ENCODE data around the gene TMEM87B. TPM values are rescaled to one million over a fixed set of nuclear protein-coding genes. Genes with fewer than 3 reads are reported as not detected.

Gene TMEM87B
- total RNA-seq, 2 donors from 2014 or later = 8.0 to 13.2 TPM

- ATAC-seq = no peak
- Mint-ChIP-seq H3K27me3 (peaks cover 3 to 13% of the 10 kb centered on the region in 2 donors), H3K27ac (peak overlapping the region in 1 of 2 donors; percentile 4), H3K4me3 (no peak overlapping the region), H3K4me1 (ENCODE audit: low read depth in 2 of 2) (peaks cover 0 to 5% of the 10 kb centered on the region in 2 donors), H3K9me3 (no peaks in the 10 kb centered on the region), H3K36me3 (peaks cover 7% of the 10 kb centered on the region)
- no peak for DNase-seq (ENCODE audit: low spot score)
These were observed 8.8 kb upstream of the TMEM87B start for GRCh38 chr2:112046231-112046630.

- DNase-seq (ENCODE audit: low spot score) (no peak), ATAC-seq (no peak)
- Mint-ChIP-seq H3K36me3 (peaks cover 7% of the 10 kb centered on the region), H3K27ac (no peak overlapping the region), H3K4me3 (no peak overlapping the region), H3K4me1 (ENCODE audit: low read depth in 2 of 2) (peaks cover 0 to 5% of the 10 kb centered on the region in 2 donors), H3K27me3 (peaks cover 3 to 13% of the 10 kb centered on the region in 2 donors), H3K9me3 (no peaks in the 10 kb centered on the region)
These were observed 7.4 kb upstream of the TMEM87B start for GRCh38 chr2:112047537-112048235.

DNA sequence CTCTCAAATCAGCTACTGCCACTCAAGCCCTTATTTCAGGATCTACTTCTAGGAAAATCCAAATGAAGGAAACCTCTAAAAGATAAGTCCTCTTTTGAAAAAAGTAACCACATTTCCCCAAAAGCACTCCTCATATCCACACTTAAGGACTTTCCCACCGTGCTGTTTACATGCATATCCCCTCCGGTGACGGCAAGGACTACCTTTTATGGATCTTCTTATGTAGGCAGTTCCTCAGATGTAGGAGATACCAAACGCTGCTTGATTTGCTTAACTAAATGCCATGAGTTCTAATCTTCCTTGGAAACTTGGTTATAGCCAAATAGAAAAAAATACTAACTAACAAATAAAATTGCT is 6.9 kb upstream of the TMEM87B start:
- Mint-ChIP-seq H3K27ac (no peak overlapping the region), H3K4me1 (ENCODE audit: low read depth in 2 of 2) (peaks cover under 1 to 6% of the 10 kb centered on the region in 2 donors), H3K4me3 (no peak overlapping the region), H3K36me3 (peaks cover 7% of the 10 kb centered on the region), H3K27me3 (peaks cover 3 to 13% of the 10 kb centered on the region in 2 donors), H3K9me3 (no peaks in the 10 kb centered on the region)
- DNase-seq (ENCODE audit: low spot score) = no peak
- no peak for ATAC-seq

DNA sequence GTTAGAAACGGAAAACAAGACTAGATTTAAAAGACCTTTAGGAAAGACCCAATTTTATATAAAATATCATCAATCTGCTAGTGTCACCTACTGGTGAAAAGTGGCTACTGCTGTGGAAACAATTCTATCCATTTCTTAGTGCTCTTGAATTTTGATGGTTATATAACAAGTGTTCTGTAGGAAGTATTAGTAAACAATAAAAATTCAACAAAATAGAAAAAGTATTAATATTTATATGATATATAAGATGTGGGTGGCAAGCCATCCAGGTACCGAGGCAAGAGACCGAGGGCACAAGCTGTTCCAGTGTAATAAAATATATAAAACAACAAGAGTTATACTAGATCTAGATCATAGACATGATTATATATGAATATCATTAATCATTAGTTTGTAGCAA is 6.2 kb upstream of the TMEM87B start:
- no peak overlapping the region for H3K27ac Mint-ChIP-seq
- H3K9me3 Mint-ChIP-seq = no peaks in the 10 kb centered on the region
- no peak overlapping the region for H3K4me3 Mint-ChIP-seq
- no peak for DNase-seq (ENCODE audit: low spot score)
- peaks cover 7 to 10% of the 10 kb centered on the region in 2 donors for H3K4me1 Mint-ChIP-seq (ENCODE audit: low read depth in 2 of 2)
- ATAC-seq = peak in 1 of 2 donors; percentile 55
- peaks cover 3 to 13% of the 10 kb centered on the region in 2 donors for H3K27me3 Mint-ChIP-seq
- peaks cover 7% of the 10 kb centered on the region for H3K36me3 Mint-ChIP-seq

GRCh38 chr2:112050316-112050715 is 4.8 kb upstream of the TMEM87B start:
- ATAC-seq = no peak
- peaks cover 3 to 13% of the 10 kb centered on the region in 2 donors for H3K27me3 Mint-ChIP-seq
- H3K27ac Mint-ChIP-seq = no peak overlapping the region
- peaks cover 9 to 10% of the 10 kb centered on the region in 2 donors for H3K4me1 Mint-ChIP-seq (ENCODE audit: low read depth in 2 of 2)
- DNase-seq (ENCODE audit: low spot score) = no peak
- H3K4me3 Mint-ChIP-seq = no peak overlapping the region
- no peaks in the 10 kb centered on the region for H3K9me3 Mint-ChIP-seq
- H3K36me3 Mint-ChIP-seq = peaks cover 7% of the 10 kb centered on the region

- Mint-ChIP-seq H3K36me3 (peaks cover 5% of the 10 kb centered on the region), H3K27ac (peak overlapping the region; percentile 83 to 85), H3K27me3 (no peaks in the 10 kb centered on the region), H3K4me3 (peak overlapping the region; percentile 94), H3K4me1 (ENCODE audit: low read depth in 2 of 2) (peaks cover 27 to 34% of the 10 kb centered on the region in 2 donors), H3K9me3 (no peaks in the 10 kb centered on the region)
- ATAC-seq = peak; percentile 81 to 85
- DNase-seq (ENCODE audit: low spot score) = peak; percentile 96
These were observed 887 bp upstream of the TMEM87B start for GRCh38 chr2:112053917-112054846.

DNA sequence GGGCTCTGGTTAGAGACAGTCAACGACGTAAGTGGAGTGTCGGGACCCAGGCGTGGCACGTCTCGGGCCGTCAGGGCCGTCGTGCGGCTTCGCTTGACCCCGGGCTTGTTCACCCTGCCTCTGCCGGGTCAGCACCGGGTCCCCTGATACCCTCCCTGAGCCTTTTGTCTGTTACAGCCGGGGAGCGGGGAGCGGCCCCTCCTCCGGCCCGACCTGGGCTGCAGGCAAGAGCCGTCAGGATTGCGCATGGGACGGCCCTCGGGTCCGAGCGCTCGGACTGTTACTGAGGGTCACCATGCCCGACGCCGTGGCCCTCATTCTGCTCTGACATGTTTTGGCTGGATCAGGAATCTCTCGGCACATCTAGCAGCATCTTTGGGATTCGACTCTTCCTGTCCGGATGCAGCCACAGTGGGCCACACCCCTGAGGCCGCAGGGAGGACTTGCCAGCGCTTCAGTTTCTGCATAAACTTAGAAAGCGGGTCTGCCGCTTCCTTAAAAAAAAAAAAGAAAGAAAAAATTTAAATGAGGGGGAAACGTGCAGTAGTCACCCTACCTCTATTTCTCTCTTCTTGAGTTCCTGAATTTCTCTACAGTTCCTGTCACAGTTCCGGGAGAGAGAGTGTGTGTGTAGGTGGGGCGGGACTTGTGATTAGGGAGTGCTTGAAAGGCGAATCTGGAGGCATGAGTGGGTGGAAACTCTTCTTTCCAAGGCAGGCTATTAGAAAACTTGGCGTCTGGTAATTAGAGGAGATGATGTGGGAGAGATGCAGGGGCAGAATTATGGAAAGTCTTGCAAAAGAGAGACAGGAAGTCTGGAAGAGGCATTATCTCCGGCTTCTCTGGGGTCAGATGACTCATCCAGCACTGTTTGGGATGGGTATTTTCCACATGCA is 909 bp downstream of the TMEM87B start:
- Mint-ChIP-seq H3K36me3 (peaks cover 5% of the 10 kb centered on the region), H3K27ac (peak overlapping the region; percentile 84 to 88), H3K9me3 (no peaks in the 10 kb centered on the region), H3K27me3 (no peaks in the 10 kb centered on the region), H3K4me3 (peak overlapping the region; percentile 93), H3K4me1 (ENCODE audit: low read depth in 2 of 2) (peaks cover 21 to 34% of the 10 kb centered on the region in 2 donors)
- ATAC-seq (no peak), DNase-seq (ENCODE audit: low spot score) (no peak)

DNA sequence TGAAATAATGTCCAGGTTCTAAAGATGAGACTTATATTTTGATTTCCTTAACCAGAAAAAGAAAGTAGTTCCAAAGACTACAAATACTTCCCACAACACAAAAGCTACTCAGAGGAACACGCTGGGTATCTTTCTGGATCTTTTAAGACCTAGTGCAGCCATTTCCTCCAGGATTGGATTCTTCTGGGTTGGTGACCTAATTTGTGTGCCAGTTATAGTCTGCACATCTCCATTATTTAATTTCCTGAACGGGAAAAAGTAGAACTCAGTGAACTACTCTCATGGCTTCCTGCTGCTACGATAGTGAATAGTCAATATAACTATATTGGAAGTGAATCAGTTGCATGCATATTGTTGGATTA is 1.5 kb downstream of the TMEM87B start:
- Mint-ChIP-seq H3K27me3 (no peaks in the 10 kb centered on the region), H3K4me1 (ENCODE audit: low read depth in 2 of 2) (peaks cover 21 to 34% of the 10 kb centered on the region in 2 donors), H3K9me3 (no peaks in the 10 kb centered on the region)

GRCh38 chr2:112059671-112060070 is 4.6 kb downstream of the TMEM87B start:
- Mint-ChIP-seq H3K27ac (no peak overlapping the region), H3K9me3 (no peaks in the 10 kb centered on the region), H3K36me3 (peaks cover 15% of the 10 kb centered on the region), H3K27me3 (no peaks in the 10 kb centered on the region), H3K4me3 (no peak overlapping the region), H3K4me1 (ENCODE audit: low read depth in 2 of 2) (peaks cover 27 to 45% of the 10 kb centered on the region in 2 donors)
- DNase-seq (ENCODE audit: low spot score) (no peak), ATAC-seq (no peak)

More for the DNA sequence above, 1.5 kb downstream of the TMEM87B start:
- ATAC-seq (no peak), DNase-seq (ENCODE audit: low spot score) (no peak)
- Mint-ChIP-seq H3K27ac (peak overlapping the region; percentile 84 to 88), H3K4me3 (peak overlapping the region; percentile 93), H3K36me3 (peaks cover 5% of the 10 kb centered on the region)

GRCh38 chr2:112061299-112061698 is 6.2 kb downstream of the TMEM87B start:
- peaks cover 32 to 48% of the 10 kb centered on the region in 2 donors for H3K4me1 Mint-ChIP-seq (ENCODE audit: low read depth in 2 of 2)
- ATAC-seq (no peak), DNase-seq (ENCODE audit: low spot score) (no peak)
- H3K4me3 Mint-ChIP-seq = no peak overlapping the region
- no peaks in the 10 kb centered on the region for H3K27me3 Mint-ChIP-seq
- H3K9me3 Mint-ChIP-seq = no peaks in the 10 kb centered on the region
- peaks cover 23% of the 10 kb centered on the region for H3K36me3 Mint-ChIP-seq
- H3K27ac Mint-ChIP-seq = no peak overlapping the region

- H3K27me3 Mint-ChIP-seq = no peaks in the 10 kb centered on the region
- peaks cover 25% of the 10 kb centered on the region for H3K36me3 Mint-ChIP-seq
- no peak overlapping the region for H3K27ac Mint-ChIP-seq
- peaks cover 30 to 46% of the 10 kb centered on the region in 2 donors for H3K4me1 Mint-ChIP-seq (ENCODE audit: low read depth in 2 of 2)
- no peaks in the 10 kb centered on the region for H3K9me3 Mint-ChIP-seq
- DNase-seq (ENCODE audit: low spot score) = no peak
- no peak overlapping the region for H3K4me3 Mint-ChIP-seq
- no peak for ATAC-seq
These were observed 6.8 kb downstream of the TMEM87B start for GRCh38 chr2:112061840-112062239.

DNA sequence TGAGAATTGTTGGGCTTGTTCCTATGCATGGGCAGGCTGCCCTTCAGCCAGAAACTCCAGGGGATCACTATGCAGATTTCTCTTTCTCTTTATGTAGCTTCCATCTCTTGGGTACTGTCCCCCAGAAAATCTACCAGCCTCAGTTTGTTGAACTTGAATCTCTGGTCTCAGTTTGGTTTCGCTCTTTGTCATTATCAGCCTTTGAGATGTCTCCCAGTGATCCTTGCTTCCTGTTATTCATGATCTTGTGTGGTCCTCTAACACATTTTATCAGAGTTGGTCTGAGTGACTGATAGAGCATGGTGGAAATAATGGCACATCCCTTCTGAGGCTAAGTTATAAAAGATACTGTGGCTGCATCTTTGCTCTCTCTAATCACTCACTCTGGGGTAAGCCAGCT is 7.8 kb downstream of the TMEM87B start:
- peak overlapping the region in 1 of 2 donors; percentile 3 for H3K27ac Mint-ChIP-seq
- no peaks in the 10 kb centered on the region for H3K9me3 Mint-ChIP-seq
- DNase-seq (ENCODE audit: low spot score) (no peak), ATAC-seq (peak in 1 of 2 donors; percentile 31)
- H3K36me3 Mint-ChIP-seq = peaks cover 31% of the 10 kb centered on the region
- no peaks in the 10 kb centered on the region for H3K27me3 Mint-ChIP-seq
- H3K4me3 Mint-ChIP-seq = no peak overlapping the region
- H3K4me1 Mint-ChIP-seq (ENCODE audit: low read depth in 2 of 2) = peaks cover 29 to 39% of the 10 kb centered on the region in 2 donors

GRCh38 chr2:112065486-112065885 is 10.4 kb downstream of the TMEM87B start:
- Mint-ChIP-seq H3K9me3 (no peaks in the 10 kb centered on the region), H3K4me1 (ENCODE audit: low read depth in 2 of 2) (peaks cover 26 to 32% of the 10 kb centered on the region in 2 donors), H3K4me3 (no peak overlapping the region), H3K36me3 (peaks cover 34% of the 10 kb centered on the region), H3K27ac (peak overlapping the region in 1 of 2 donors; percentile 48), H3K27me3 (no peaks in the 10 kb centered on the region)
- DNase-seq (ENCODE audit: low spot score) (no peak), ATAC-seq (no peak)
